ENCODE data around the gene PARP12. TPM values are rescaled to one million over a fixed set of nuclear protein-coding genes. Genes with fewer than 3 reads are reported as not detected.

The PARP12 gene
- total and polyA plus RNA-seq, 2 experiments from 2014 or later = 5.4 to 11.0 TPM

- Histone ChIP-seq H3K79me2 (ENCODE audit: insufficient read depth) (no peaks in the 10 kb centered on the region), H3K4me1 (ENCODE audit: insufficient read depth) (peaks cover 8% of the 10 kb centered on the region), H3K9me2 (ENCODE audit: insufficient read depth) (no peaks in the 10 kb centered on the region), H3K4me2 (ENCODE audit: unreplicated experiment) (no peak overlapping the region), H3F3A (ENCODE audit: insufficient read depth) (peaks cover 10% of the 10 kb centered on the region; the same call in 1 of the 2 replicates), H4K20me1 (ENCODE audit: insufficient read depth) (no peaks in the 10 kb centered on the region), H3K27me3 (replicated peaks; ENCODE audit: insufficient read depth) (no peaks in the 10 kb centered on the region), H3K9me3 (ENCODE audit: low read depth) (no peaks in the 10 kb centered on the region), H3K4me3 (no peak overlapping the region), H3K9ac (no peak overlapping the region), H2AFZ (no peak overlapping the region), H3K36me3 (ENCODE audit: low read depth) (no peaks in the 10 kb centered on the region), H3K27ac (no peak overlapping the region)
- WGBS, 2 experiments (ENCODE audit: low coverage in 1 of 2, low lambda C conversion rate in 2 of 2, missing lambda C conversion rate in 2 of 2) = 89 to 99% methylated on average over 4 of the region's 4 CpGs
- DNase-seq = no peak
- in situ Hi-C loops (cut with MboI) = no loop called here
- TF ChIP-seq EZH2 (IDR thresholded peaks at IDR 0.05; ENCODE audit: insufficient read depth, poor library complexity, severe bottlenecking) (no peak), EZH2phosphoT487 (IDR thresholded peaks at IDR 0.05; ENCODE audit: insufficient read depth, low read depth) (no peak)
These were observed 34.4 kb downstream of the PARP12 start for GRCh38 chr7:140028311-140028710.

- Histone ChIP-seq H4K20me1 (ENCODE audit: insufficient read depth) (no peaks in the 10 kb centered on the region), H3K4me2 (ENCODE audit: unreplicated experiment) (no peak overlapping the region), H3K27me3 (replicated peaks; ENCODE audit: insufficient read depth) (no peaks in the 10 kb centered on the region), H3K4me3 (no peak overlapping the region), H3K9ac (no peak overlapping the region), H2AFZ (no peak overlapping the region), H3K4me1 (ENCODE audit: insufficient read depth) (peaks cover 4% of the 10 kb centered on the region), H3K27ac (no peak overlapping the region), H3F3A (ENCODE audit: insufficient read depth) (peaks cover 6% of the 10 kb centered on the region; the same call in 1 of the 2 replicates), H3K9me3 (ENCODE audit: low read depth) (no peaks in the 10 kb centered on the region), H3K9me2 (ENCODE audit: insufficient read depth) (no peaks in the 10 kb centered on the region), H3K79me2 (ENCODE audit: insufficient read depth) (no peaks in the 10 kb centered on the region), H3K36me3 (ENCODE audit: low read depth) (no peaks in the 10 kb centered on the region)
- TF ChIP-seq EZH2phosphoT487 (IDR thresholded peaks at IDR 0.05; ENCODE audit: insufficient read depth, low read depth) (no peak), EZH2 (IDR thresholded peaks at IDR 0.05; ENCODE audit: insufficient read depth, poor library complexity, severe bottlenecking) (no peak)
- in situ Hi-C loops (cut with MboI) = no loop called here
- WGBS, 2 experiments (ENCODE audit: low coverage in 1 of 2, low lambda C conversion rate in 2 of 2, missing lambda C conversion rate in 2 of 2) = 80 to 90% methylated on average over 9 of the region's 9 CpGs
- DNase-seq = no peak
These were observed 34.9 kb downstream of the PARP12 start for GRCh38 chr7:140027858-140028257.

DNA sequence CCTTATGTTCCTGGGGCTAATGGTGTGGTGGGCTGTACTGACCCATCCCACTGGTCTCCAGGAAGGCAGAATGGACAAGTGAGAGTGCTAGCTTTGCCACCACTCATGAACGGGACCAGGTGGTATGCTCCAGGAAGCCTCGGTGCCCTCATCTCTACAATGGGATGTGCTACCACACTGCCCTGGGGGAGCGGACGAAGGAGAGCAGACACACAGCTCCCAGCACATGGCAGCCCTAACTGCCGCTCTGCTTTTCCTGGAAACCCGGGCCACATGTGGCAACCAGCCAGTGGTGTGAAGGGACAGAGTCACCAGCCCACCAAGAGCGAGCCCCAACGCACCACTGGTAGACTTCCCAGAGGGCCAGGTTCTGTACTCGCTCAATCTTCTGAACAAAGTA is 35.8 kb downstream of the PARP12 start:
- H3K9me2 ChIP-seq (ENCODE audit: insufficient read depth) = no peaks in the 10 kb centered on the region
- H4K20me1 ChIP-seq (ENCODE audit: insufficient read depth) = no peaks in the 10 kb centered on the region
- H3K79me2 ChIP-seq (ENCODE audit: insufficient read depth) = no peaks in the 10 kb centered on the region
- no peak overlapping the region for H3K4me3 ChIP-seq
- no peaks in the 10 kb centered on the region for H3K27me3 ChIP-seq (replicated peaks; ENCODE audit: insufficient read depth)
- H2AFZ ChIP-seq = no peak overlapping the region
- H3K9me3 ChIP-seq (ENCODE audit: low read depth) = no peaks in the 10 kb centered on the region
- H3K4me2 ChIP-seq (ENCODE audit: unreplicated experiment) = no peak overlapping the region
- no peak overlapping the region for H3K9ac ChIP-seq
- no peak overlapping the region for H3K27ac ChIP-seq
- in situ Hi-C loops (cut with MboI) = no loop called here
- no peaks in the 10 kb centered on the region for H3K4me1 ChIP-seq (ENCODE audit: insufficient read depth)
- DNase-seq = no peak
- WGBS, 2 experiments (ENCODE audit: low coverage in 1 of 2, low lambda C conversion rate in 2 of 2, missing lambda C conversion rate in 2 of 2) = 98 to 99% methylated on average over 9 of the region's 9 CpGs
- H3F3A ChIP-seq (ENCODE audit: insufficient read depth) = no peaks in the 10 kb centered on the region
- no peaks in the 10 kb centered on the region for H3K36me3 ChIP-seq (ENCODE audit: low read depth)
- TF ChIP-seq EZH2 (IDR thresholded peaks at IDR 0.05; ENCODE audit: insufficient read depth, poor library complexity, severe bottlenecking) = no peak
- TF ChIP-seq EZH2phosphoT487 (IDR thresholded peaks at IDR 0.05; ENCODE audit: insufficient read depth, low read depth) = no peak

DNA sequence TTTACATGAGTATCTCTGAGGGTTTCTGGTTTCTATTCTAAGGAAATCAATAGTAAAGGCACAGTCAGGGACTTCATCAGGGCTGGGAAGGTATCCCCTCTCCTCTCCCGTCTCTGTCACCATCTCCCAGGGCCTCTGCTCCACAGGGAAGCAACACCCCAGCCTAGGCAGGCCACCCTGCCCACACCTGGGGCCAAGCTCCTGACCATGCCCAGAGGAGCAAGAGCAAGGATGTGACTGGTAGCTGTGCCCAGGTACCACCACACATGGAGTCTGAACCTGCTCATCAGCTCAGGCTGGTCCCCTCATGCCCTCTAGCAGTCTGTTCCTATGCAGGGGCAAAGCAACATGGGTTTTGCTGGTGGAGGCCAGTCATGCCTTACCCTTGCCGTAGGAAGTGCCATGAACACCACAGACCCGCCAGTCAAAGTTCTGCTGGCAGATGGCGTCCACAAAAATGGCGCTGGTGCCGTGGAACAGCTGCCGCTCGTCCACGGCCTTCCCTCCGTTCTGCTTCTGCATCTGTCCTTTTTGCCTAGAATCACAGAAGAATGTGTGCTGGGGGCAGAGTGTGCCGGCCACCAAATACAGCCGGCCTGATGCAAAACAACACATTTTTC is 36.8 kb downstream of the PARP12 start:
- Histone ChIP-seq H3K9me2 (ENCODE audit: insufficient read depth) (no peaks in the 10 kb centered on the region), H3K4me3 (no peak overlapping the region), H3K4me1 (ENCODE audit: insufficient read depth) (no peaks in the 10 kb centered on the region), H3K4me2 (ENCODE audit: unreplicated experiment) (no peak overlapping the region), H3K27me3 (replicated peaks; ENCODE audit: insufficient read depth) (no peaks in the 10 kb centered on the region), H3K36me3 (ENCODE audit: low read depth) (no peaks in the 10 kb centered on the region), H3K79me2 (ENCODE audit: insufficient read depth) (no peaks in the 10 kb centered on the region), H4K20me1 (ENCODE audit: insufficient read depth) (no peaks in the 10 kb centered on the region), H3F3A (ENCODE audit: insufficient read depth) (no peaks in the 10 kb centered on the region), H2AFZ (no peak overlapping the region), H3K27ac (no peak overlapping the region), H3K9me3 (ENCODE audit: low read depth) (no peaks in the 10 kb centered on the region), H3K9ac (no peak overlapping the region)
- no peak for TF ChIP-seq EZH2 (IDR thresholded peaks at IDR 0.05; ENCODE audit: insufficient read depth, poor library complexity, severe bottlenecking)
- no peak for TF ChIP-seq EZH2phosphoT487 (IDR thresholded peaks at IDR 0.05; ENCODE audit: insufficient read depth, low read depth)
- DNase-seq = no peak
- in situ Hi-C loops (cut with MboI) = no loop called here
- WGBS, 2 experiments (ENCODE audit: low coverage in 1 of 2, low lambda C conversion rate in 2 of 2, missing lambda C conversion rate in 2 of 2) = 95% methylated on average over 12 of the region's 12 CpGs

Measured in GM23248 (cell line).